COR-L47 (cell line): Measurements from ENCODE around the gene CFAP97.
"Not testable (repeated sequence)": the region's sequence is repeated elsewhere in the genome, so short reads cannot be mapped to it uniquely, and the experiment has no call there.

Experiments
- DNase-seq: peaks from one replicate; lab custom pipeline; 2025; lab: John Stamatoyannopoulos, UW

The CFAP97 gene

DNA sequence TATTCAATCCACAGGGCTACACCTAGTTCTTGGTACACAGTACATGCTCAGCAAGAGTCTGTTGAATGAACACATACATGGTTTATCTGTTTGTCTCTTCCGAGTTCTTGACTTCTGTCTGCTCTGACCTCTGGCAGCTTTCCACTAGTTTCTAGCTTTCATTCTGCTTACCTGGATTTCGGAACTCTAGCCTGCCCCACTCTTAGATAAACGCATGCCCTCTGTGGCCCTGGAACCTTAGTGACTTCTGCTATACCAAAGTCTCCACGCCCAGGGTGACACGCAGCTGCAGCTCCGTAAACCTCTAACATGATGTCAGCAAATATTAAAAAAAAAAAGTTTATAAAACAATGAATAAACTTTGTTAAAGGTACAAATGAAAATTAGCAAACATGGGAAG is 62.0 kb downstream of the CFAP97 start:
- DNase-seq, result no peak

GRCh38 chr4:185139736-185140135 is 64.1 kb downstream of the CFAP97 start:
- DNase-seq, result no peak

GRCh38 chr4:185138161-185138560 is 65.6 kb downstream of the CFAP97 start:
- no peak for DNase-seq

DNA sequence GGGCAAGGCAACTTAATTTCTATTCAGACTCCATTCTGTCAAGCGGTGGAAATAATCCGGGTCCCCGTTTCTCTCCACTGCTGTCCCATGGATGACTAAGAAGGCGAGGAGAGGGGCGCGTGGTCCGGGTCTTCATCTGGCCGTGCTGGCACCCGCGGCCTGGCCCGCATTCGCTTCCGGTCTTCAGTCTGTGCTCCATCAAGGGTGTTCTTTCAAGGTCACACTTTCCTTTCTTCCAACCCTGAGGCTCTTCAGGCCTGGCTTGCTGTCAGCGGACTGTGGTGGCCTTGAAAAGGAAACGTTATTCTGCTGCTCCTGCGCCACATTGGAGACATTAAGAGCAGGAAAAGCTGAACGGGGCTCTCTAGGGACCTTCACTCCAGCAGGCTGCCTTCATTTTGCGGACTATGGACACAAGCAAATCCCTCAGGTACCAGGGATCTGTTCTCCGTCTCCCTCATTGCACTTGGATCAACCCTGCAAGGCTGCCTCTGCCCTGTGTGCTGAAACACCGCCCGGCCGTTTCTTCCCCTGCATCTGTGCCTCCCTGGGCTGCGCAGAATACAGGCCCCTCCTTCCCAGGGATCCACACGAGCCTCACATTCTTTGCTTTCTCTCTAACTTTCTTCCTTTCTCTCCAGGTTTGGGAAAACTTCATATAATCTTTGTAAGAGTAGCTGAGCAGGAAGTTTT is 66.4 kb downstream of the CFAP97 start:
- no peak for DNase-seq

GRCh38 chr4:185134307-185134869 is 69.4 kb downstream of the CFAP97 start:
- peak; percentile 33 for DNase-seq

DNA sequence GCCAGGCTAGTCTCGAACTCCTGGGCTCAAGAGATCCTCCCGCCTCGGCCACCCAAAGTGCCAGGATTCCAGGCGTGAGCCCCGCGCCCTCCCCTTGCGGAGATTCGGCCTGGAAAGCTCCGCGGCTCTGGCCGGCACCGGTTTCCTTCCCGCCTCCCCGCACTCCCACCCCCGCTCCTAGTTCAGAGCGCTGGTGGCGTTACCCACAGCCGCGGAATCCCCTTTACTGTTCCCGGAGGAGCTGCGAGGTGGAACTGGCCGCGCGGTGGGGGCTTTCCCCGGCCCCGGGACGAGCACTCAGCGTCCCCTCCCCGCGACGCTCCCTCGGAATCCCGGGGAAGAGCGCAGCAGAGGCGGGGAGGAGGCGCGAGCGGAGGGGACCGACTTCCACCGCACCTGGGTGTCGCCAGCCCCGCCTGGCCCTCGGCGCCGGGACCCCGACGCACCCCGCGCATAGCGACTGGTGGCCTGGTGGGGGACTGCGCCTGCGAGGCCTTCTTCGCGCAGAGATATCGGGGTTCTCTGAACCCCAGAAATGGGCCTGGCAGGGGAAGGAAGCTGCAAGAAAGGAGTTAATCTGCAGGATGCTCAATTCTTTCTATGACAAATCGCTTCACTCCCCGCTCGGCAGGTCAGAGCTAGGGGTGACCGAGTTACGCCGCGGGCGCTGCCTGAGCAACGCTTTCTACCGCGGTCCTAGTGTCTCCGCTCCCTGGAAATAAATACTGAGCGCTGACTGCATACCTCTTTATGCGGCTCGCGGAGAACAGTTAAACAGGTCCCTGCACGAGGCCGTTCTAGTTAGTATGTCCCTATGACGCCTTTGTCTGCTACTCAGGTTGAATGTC is 75.3 kb downstream of the CFAP97 start:
- peak; percentile 9 for DNase-seq

GRCh38 chr4:185127021-185127925 is 76.5 kb downstream of the CFAP97 start:
- no peak for DNase-seq

- DNase-seq, result no peak
These were observed 79.8 kb downstream of the CFAP97 start for GRCh38 chr4:185124006-185124405.

GRCh38 chr4:185122681-185123345 is 81.0 kb downstream of the CFAP97 start:
- DNase-seq, result no peak

DNA sequence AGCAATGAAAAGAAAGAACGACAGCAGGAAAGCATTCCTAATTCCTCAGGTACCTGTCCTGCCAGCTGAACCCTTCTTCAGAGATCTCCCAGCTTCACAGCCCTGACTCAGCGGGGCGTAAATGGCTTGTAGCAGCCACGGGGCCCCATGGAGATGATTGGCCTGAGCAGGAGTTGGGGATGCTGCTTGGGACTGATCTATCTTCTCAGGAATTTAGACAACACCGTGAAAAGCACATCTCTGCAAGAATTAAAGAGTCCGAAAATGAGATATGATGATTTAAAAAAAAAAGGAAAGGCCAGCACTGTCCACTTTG is 83.2 kb downstream of the CFAP97 start:
- no peak for DNase-seq

GRCh38 chr4:185119927-185120630 is 83.7 kb downstream of the CFAP97 start:
- no peak for DNase-seq

DNA sequence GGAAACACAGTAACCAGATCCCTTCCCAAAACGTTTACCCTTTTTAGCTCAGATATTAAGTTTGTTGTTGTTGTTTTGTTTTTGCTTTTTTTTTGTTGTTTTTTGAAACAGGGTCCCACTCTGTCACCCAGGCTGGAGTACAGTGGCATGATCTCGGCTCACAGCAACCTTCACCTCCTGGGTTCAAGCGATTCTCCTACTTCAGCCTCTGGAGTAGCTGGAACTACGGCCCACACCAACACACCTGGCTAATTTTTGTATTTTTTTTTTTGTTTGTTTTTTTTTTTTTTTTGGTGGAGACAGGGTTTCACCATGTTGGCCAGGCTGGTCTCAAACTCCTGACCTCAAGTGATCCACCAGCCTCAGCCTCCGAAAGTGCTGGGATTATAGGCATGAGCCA is 84.3 kb downstream of the CFAP97 start:
- not testable (repeated sequence) for DNase-seq

- no peak for DNase-seq
These were observed 84.9 kb downstream of the CFAP97 start for GRCh38 chr4:185118876-185119275.

DNA sequence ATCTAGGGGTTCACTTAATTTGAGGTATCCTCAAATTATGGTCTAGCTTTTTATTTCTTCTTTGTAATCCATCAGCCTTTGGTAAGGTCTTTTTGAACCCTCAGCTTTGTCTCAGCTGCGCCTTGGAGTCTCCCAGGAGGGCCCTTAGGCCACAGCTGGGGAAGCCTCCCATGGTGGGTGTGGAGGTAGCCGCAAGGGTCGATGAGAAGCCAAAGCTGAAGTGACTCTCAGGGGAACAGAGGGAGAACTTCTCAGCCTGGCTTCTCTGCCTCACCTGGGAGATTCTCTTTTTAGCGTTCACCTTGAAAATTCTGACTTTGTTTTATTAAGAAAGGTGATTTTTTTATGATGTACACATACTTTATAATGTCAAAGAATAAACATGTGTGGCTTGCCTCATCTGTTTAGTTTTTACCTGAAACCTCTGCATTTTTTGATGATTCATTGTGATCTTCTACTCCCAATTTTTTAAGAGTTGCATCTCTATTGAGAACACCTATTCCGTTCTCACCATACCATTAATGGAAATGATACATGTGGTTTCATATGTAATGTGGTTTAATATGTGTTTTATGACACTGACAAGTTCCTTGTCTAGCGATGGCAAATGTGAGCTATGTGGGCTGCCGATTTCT is 86.4 kb downstream of the CFAP97 start:
- no peak for DNase-seq

GRCh38 chr4:185115827-185116232 is 88.0 kb downstream of the CFAP97 start:
- no peak for DNase-seq

DNA sequence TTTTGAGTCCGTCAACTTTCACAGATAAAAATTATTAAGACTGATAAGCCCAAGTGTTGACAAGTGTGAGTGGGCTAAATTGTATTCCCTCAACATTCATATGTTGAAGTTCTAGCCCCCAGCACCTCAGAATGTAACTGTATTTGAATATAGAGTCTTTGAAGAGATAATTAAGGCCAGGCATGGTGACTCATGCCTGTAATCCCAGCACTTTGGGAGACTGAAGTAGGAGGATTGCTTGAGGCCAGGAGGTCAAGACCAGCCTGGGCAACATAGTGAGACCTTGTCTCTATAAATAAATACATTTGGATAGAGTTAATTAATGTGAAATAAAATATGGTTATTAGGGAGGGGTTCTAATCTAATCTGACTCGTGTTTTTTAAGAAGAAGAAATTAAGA is 90.5 kb downstream of the CFAP97 start:
- DNase-seq, result no peak

GRCh38 chr4:185112104-185112503 is 91.7 kb downstream of the CFAP97 start:
- no peak for DNase-seq

- DNase-seq, result no peak
These were observed 93.4 kb downstream of the CFAP97 start for GRCh38 chr4:185110375-185110823.

DNA sequence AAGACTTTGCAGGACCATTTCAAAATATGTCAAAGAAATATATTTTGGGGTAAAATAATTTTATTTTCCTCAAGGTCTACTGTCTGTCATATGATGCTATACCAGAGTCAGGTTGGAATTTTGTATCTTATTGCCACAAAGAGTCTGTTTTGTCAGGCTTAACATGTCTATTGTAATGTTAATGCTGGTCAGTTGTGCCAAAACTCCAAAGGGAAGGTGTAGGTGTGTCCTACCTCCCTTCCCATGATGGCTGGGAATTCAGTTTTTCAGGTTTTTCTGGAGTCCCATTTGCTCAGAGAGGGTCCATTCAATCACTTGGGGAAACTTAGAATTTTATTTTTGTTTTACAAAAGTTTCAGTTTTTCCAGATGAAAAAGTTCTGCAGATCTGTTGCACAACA is 94.1 kb downstream of the CFAP97 start:
- no peak for DNase-seq
